B cell (primary cell): ENCODE results near the gene NTN1. TPM values are rescaled to one million over a fixed set of nuclear protein-coding genes. Genes with fewer than 3 reads are reported as not detected.

ENCODE experiments used
- ATAC-seq: fragments of 200-7000 bp; cut with Tn5 transposase; one replicate; pipeline ENCODE4 v1.10.0; 2021; ENCODE audit warnings: low read depth, mild to moderate bottlenecking, moderate number of reproducible peaks, moderate library complexity
- CTCF ChIA-PET: fragments of 350-600 bp; sonication (Branson Sonifier 250); formaldehyde crosslinking; loops from one replicate; lab custom pipeline; 2021; ENCODE audit warnings: antibody characterized with exemption, inconsistent platforms; lab: Charles Lee
- POLR2A ChIA-PET: fragments of 350-600 bp; sonication (Branson Sonifier 250); formaldehyde crosslinking; loops from one replicate; lab custom pipeline; 2021; ENCODE audit warnings: antibody characterized with exemption; lab: Charles Lee
- DNase-seq: peaks from one replicate; pipeline ENCODE4 v3.0.0; 2013
- H2AFZ ChIP-seq: 2 replicates; pipeline ENCODE4 v1.6.1; 2012; ENCODE audit warnings: mild to moderate bottlenecking, low read depth, low read length; ENCODE audit not compliant: insufficient read depth, poor library complexity, severe bottlenecking
- H3K27ac ChIP-seq, 2 donors: 1 replicate in 1 of 2; 2 replicates in 1 of 2; pipeline ENCODE4 v1.5.1; 2012 to 2013; ENCODE audit warnings: low read length in 2 of 2, mild to moderate bottlenecking in 2 of 2, moderate library complexity in 1 of 2
- H3K27me3 ChIP-seq, 4 experiments: fragments of 200-600 bp in 1 of 4; sonication (generic) in 1 of 4; replicated peaks in 1 of 4; 1 replicate in 2 of 4; 2 replicates in 2 of 4; pipeline versions ENCODE4 v1.6.1 to v1.7.0; 2013 to 2016; ENCODE audit warnings: low read length in 3 of 4, mild to moderate bottlenecking in 2 of 4, mixed read lengths in 1 of 4, moderate library complexity in 1 of 4; ENCODE audit not compliant: insufficient read depth in 4 of 4, control insufficient read depth in 3 of 4; ENCODE audit errors: control extremely low read depth in 1 of 4
- H3K36me3 ChIP-seq, 2 experiments: replicated peaks in 1 of 2; 1 replicate in 1 of 2; 2 replicates in 1 of 2; pipeline versions ENCODE4 v1.6.1 to v1.7.1; 2013; ENCODE audit warnings: low read length in 1 of 2; ENCODE audit not compliant: insufficient read depth in 2 of 2, control insufficient read depth in 1 of 2; ENCODE audit errors: control extremely low read depth in 1 of 2, extremely low read depth in 1 of 2
- H3K4me1 ChIP-seq, 2 donors: fragments of 200-600 bp in 1 of 2; sonication (generic) in 1 of 2; 1 replicate in 1 of 2; 2 replicates in 1 of 2; pipeline versions ENCODE4 v1.5.1 to v1.6.1; 2013 to 2017; ENCODE audit warnings: low read length in 2 of 2; ENCODE audit not compliant: control insufficient read depth in 2 of 2, insufficient read depth in 2 of 2
- H3K4me2 ChIP-seq: replicated peaks from 2 replicates; pipeline ENCODE3; 2012; ENCODE audit warnings: mild to moderate bottlenecking, low read depth, low read length; ENCODE audit not compliant: poor library complexity, severe bottlenecking
- H3K4me3 ChIP-seq, 5 experiments: fragments of 200-600 bp in 1 of 5; sonication (generic) in 1 of 5; 1 replicate in 3 of 5; 2 replicates in 2 of 5; pipeline versions ENCODE4 v1.5.1 to v1.7.0; 2011 to 2016; ENCODE audit warnings: low read length in 4 of 5, mild to moderate bottlenecking in 4 of 5, low read depth in 2 of 5, control low read depth in 1 of 5, moderate library complexity in 1 of 5; ENCODE audit not compliant: insufficient read depth in 1 of 5; ENCODE audit errors: control extremely low read depth in 1 of 5, extremely low read depth in 1 of 5
- H3K79me2 ChIP-seq: fragments of 200-600 bp; sonication (generic); one replicate; pipeline ENCODE4 v1.6.0; 2016; ENCODE audit warnings: low read length; ENCODE audit not compliant: control insufficient read depth, insufficient read depth
- H3K9ac ChIP-seq: fragments of 200-600 bp; sonication (generic); 2 replicates; pipeline ENCODE4 v1.6.1; 2017; ENCODE audit warnings: mild to moderate bottlenecking, low read length, moderate library complexity
- H3K9me3 ChIP-seq, 3 donors: one replicate each; pipeline versions ENCODE4 v1.6.1 to v1.7.1; 2013; ENCODE audit warnings: low read length in 2 of 3; ENCODE audit not compliant: control insufficient read depth in 2 of 3, insufficient read depth in 1 of 3; ENCODE audit errors: control extremely low read depth in 1 of 3
- H4K20me1 ChIP-seq: 2 replicates; pipeline ENCODE4 v1.6.0; 2012; ENCODE audit warnings: mild to moderate bottlenecking, low read length; ENCODE audit not compliant: insufficient read depth, control insufficient read depth, poor library complexity, severe bottlenecking
- H3K27ac Mint-ChIP-seq: one replicate; pipeline ENCODE4 v1.8.0; 2021; ENCODE audit warnings: mixed read lengths
- H3K27me3 Mint-ChIP-seq: one replicate; pipeline ENCODE4 v1.8.0; 2021; ENCODE audit warnings: mixed read lengths
- H3K4me1 Mint-ChIP-seq: one replicate; pipeline ENCODE4 v1.8.0; 2021; ENCODE audit warnings: mixed read lengths
- H3K4me3 Mint-ChIP-seq: one replicate; pipeline ENCODE4 v1.8.0; 2021; ENCODE audit warnings: mixed read lengths
- H3K9me3 Mint-ChIP-seq: one replicate; pipeline ENCODE4 v1.8.0; 2022; ENCODE audit warnings: mixed read lengths; ENCODE audit not compliant: insufficient read depth
- EZH2 ChIP-seq: IDR thresholded peaks from 2 replicates; pipeline ENCODE4 v1.6.1; 2012; ENCODE audit warnings: borderline replicate concordance, low read depth, mild to moderate bottlenecking, moderate library complexity, low read length; ENCODE audit not compliant: insufficient read depth, poor library complexity, severe bottlenecking
- WGBS: methylation state at CpG from one replicate; pipeline ENCODE4 v1.1.5; 2013; ENCODE audit warnings: missing lambda C conversion rate; ENCODE audit not compliant: insufficient coverage; 5-methylcytosine and 5-hydroxymethylcytosine counted together
- intact Hi-C: fragments of 100-400 bp; cut with micrococcal nuclease; formaldehyde crosslinking; loops from one replicate; pipeline ENCODE4 v1.10.0; 2022
- polyA plus RNA-seq: library from polyadenylated mRNA; depleted of rRNA; stranded (reverse); fragments of >200 nt; gene quantifications from 2 replicates; pipeline ENCODE4 v1.2.3, GENCODE V29; 2012
- total RNA-seq, 2 donors: library from RNA; stranded (reverse); fragments of 120-200 nt in 1 of 2; gene quantifications; 1 replicate in 1 of 2; 2 replicates in 1 of 2; pipeline versions ENCODE4 v1.2.3 to v1.2.4, GENCODE V29; 2013 to 2022
- TF ChIP-seq, protein P1 (sequence below): fragments of 200-600 bp; IDR thresholded peaks from one replicate; pipeline ENCODE4 v1.8.0; 2022; ENCODE audit warnings: antibody characterized with exemption, mild to moderate bottlenecking

NTN1 gene
- total and polyA plus RNA-seq, 2 donors (not counting 1 experiment from before 2014, with no cell fraction given) = 0.10 to 0.25 TPM

DNA sequence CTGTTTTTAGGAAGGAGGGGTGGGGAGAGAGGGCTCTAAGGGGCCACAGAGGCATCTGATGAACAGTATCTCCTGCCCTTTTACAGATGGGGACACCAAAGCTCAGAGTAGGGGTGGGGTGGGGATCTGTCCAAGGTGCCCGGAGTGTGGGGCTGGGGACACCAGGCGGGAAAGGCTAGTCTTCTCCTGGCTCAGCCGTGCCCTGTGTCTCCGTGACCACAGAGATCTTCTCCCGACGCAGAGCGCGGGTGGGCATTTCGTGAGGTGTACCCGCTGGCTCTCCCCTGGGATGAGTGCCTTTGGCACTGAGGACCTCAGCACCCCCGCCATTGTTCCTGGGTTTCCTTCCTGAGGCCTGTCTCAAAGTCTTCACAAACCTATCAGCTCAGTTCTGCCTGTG is 209.6 kb downstream of the NTN1 start:
- no peaks in the 10 kb centered on the region for H3K9me3 Mint-ChIP-seq
- TF ChIP-seq, protein P1, sequence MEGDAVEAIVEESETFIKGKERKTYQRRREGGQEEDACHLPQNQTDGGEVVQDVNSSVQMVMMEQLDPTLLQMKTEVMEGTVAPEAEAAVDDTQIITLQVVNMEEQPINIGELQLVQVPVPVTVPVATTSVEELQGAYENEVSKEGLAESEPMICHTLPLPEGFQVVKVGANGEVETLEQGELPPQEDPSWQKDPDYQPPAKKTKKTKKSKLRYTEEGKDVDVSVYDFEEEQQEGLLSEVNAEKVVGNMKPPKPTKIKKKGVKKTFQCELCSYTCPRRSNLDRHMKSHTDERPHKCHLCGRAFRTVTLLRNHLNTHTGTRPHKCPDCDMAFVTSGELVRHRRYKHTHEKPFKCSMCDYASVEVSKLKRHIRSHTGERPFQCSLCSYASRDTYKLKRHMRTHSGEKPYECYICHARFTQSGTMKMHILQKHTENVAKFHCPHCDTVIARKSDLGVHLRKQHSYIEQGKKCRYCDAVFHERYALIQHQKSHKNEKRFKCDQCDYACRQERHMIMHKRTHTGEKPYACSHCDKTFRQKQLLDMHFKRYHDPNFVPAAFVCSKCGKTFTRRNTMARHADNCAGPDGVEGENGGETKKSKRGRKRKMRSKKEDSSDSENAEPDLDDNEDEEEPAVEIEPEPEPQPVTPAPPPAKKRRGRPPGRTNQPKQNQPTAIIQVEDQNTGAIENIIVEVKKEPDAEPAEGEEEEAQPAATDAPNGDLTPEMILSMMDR = no peak
- no peak for TF ChIP-seq EZH2
- DNase-seq (no peak), ATAC-seq (no peak)
- intact Hi-C loops = no loop called here
- H4K20me1 ChIP-seq = no peaks in the 10 kb centered on the region
- H3K27ac ChIP-seq = no peak overlapping the region
- H3K79me2 ChIP-seq = no peaks in the 10 kb centered on the region
- WGBS = 88% methylated on average over 11 of the region's 11 CpGs
- H3K36me3 ChIP-seq = no peaks in the 10 kb centered on the region
- H3K27me3 ChIP-seq = peaks cover 0 to 22% (median 1%) of the 10 kb centered on the region in 4 experiments
- H3K27me3 Mint-ChIP-seq = peaks cover 13% of the 10 kb centered on the region
- POLR2A ChIA-PET = no interaction called here
- H3K9me3 ChIP-seq = peaks cover 0 to 7% (median 0%) of the 10 kb centered on the region in 3 donors
- H2AFZ ChIP-seq = no peak overlapping the region
- H3K4me3 Mint-ChIP-seq = no peak overlapping the region
- CTCF ChIA-PET = no interaction called here
- H3K4me1 Mint-ChIP-seq = no peaks in the 10 kb centered on the region
- H3K27ac Mint-ChIP-seq = no peak overlapping the region
- no peak overlapping the region for H3K9ac ChIP-seq
- H3K4me2 ChIP-seq = no peak overlapping the region
- H3K4me1 ChIP-seq = peaks cover 0 to 5% of the 10 kb centered on the region in 2 donors
- no peak overlapping the region for H3K4me3 ChIP-seq

DNA sequence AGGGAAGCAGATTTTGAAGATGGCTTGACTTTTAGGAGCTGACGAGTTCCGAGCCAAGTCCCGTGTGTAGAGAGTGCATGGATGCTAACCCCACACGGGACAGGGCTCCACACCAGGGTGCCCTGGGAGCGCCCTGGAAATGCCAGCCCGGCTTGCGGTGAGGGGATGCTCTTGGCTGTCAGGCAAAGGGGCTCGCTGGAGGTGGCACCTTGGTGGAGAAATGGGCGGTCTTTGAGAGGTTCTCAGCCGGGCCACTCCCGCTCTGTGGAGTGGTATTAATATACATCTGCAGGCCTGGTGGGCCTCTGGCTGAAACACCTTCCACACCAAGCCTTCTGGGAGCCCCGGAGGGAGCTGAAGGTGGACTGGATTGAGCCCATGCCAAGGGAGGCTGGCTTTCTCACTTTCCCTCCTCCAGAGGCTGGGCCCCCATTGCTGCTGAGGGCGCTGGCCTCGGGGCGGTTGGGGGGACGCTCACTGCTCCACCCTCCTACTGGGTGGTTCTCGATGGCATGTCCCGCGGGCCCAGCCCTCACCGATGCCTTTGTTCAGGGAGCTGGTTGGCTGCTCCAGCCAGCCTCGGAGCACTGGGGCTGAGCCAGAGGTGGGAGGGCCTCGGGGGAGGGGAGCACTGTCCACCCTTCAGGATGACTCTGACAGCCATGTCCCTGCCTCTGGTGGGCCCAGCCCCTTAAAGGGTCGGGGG is 210.3 kb downstream of the NTN1 start:
- H3K4me1 ChIP-seq = peaks cover 0 to 3% of the 10 kb centered on the region in 2 donors
- H3K27me3 ChIP-seq = peaks cover 0 to 27% (median 1%) of the 10 kb centered on the region in 4 experiments
- intact Hi-C loops = no loop called here
- no peak overlapping the region for H3K27ac ChIP-seq
- no peak overlapping the region for H3K4me2 ChIP-seq
- no peaks in the 10 kb centered on the region for H3K36me3 ChIP-seq
- no peaks in the 10 kb centered on the region for H3K9me3 Mint-ChIP-seq
- no peak overlapping the region for H3K4me3 ChIP-seq
- no peak for TF ChIP-seq EZH2
- TF ChIP-seq, protein P1 = no peak
- no peaks in the 10 kb centered on the region for H3K79me2 ChIP-seq
- H4K20me1 ChIP-seq = no peaks in the 10 kb centered on the region
- ChIA-PET POLR2A (no interaction called here), CTCF (no interaction called here)
- WGBS = 93% methylated on average over 17 of the region's 23 CpGs
- no peak overlapping the region for H3K4me3 Mint-ChIP-seq
- no peak overlapping the region for H2AFZ ChIP-seq
- ATAC-seq (no peak), DNase-seq (no peak)
- peaks cover 16% of the 10 kb centered on the region for H3K27me3 Mint-ChIP-seq
- H3K9ac ChIP-seq = no peak overlapping the region
- H3K27ac Mint-ChIP-seq = no peak overlapping the region
- H3K4me1 Mint-ChIP-seq = no peaks in the 10 kb centered on the region
- H3K9me3 ChIP-seq = peaks cover 0 to 9% (median 0%) of the 10 kb centered on the region in 3 donors
